GM19035 (cell line): ENCODE measurements around the gene COA8.
"Not testable (repeated sequence)": the region's sequence is repeated elsewhere in the genome, so short reads cannot be mapped to it uniquely, and the experiment has no call there.

Experiments
- ATAC-seq: cut with Tn5 transposase; IDR thresholded peaks from one replicate; pipeline ENCODE4 v1.9.1; 2021; ENCODE audit not compliant: unreplicated experiment

Gene COA8

DNA sequence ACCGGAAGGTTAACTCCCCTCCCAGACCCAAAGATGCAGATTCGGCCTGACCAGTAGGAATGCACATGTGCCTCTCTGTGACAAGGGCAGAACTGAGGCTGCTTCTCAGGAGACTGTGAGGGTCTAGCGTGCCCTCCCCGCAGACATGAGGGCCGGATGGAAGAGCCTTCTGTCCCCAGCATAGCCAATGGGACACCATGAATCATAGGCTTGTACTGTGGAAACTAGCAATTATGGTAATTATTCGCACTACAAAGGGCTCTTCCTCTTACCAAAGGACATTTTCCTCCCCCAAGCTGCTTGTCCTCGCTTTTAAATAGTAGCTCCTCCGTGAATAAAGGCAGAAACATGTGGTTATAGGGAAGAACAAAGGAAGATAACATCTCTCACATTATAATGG is 6.2 kb downstream of the COA8 start:
- ATAC-seq = no peak

- no peak for ATAC-seq
These were observed 6.6 kb downstream of the COA8 start for GRCh38 chr14:103569408-103569807.

GRCh38 chr14:103574104-103574503 is 11.3 kb downstream of the COA8 start:
- ATAC-seq = no peak

- no peak for ATAC-seq
These were observed 12.0 kb downstream of the COA8 start for GRCh38 chr14:103574707-103575285.

DNA sequence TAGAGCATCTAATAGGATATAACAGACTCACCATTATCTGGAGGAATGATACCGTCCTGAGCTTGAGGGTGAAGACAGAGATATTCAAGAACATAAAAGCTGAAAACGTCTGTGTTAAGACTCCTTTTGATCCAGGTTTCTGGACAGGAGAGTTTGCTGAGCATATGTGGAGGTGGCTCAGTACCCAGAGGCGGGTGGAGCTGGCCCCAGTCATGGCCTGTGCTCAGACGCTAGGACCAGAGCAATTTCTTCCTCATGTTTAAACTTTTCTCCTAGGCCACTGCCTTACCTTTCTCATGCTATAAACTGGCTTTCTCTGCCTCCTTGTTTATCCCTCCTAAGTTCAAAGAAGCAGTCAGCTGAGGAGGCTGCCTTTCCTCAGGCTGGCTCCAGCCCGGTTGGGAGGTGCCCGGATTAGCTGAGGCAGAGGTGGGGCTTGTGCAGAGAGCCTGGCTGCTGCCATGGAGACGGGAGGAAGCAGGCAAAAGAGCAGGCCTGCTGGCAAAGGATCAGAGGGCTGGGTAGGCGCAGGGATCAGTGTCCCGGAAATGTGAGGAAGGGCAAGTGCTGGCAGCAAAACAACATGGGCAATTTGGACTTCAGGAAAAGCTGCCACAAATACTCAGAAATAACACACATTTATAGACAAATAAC is 13.7 kb downstream of the COA8 start:
- ATAC-seq = no peak

DNA sequence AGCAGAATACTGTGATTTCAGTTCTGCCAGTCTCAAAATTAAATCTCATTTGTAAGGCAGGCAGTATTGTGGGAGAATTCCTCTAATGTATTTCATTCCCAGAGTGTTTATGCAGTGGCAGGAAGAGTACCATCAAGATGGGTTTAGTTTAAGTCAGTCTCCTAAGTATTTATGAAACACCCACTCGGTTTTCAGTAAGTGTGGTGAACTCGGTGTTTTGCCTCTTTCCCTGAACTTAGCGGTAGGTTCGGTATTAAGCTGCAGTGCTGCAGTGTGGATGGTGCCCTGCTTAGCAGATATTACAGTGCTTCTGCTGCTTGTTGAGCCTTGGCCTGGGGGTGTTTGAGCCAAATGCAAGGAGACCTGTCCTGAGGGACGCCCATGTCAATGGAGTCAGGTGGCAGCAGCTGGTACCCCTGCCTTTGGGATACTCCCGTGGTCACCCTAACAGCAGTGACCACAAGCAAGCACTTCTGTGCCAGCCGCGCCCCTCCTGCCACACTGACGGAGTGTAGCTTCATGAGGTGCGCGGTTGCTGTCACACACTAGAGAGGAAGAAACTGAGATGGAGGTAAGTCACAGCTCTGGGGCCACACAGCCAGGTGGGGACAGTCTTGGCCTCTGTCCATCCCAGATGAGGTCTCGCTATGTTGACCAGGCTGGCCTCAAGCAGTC is 15.8 kb downstream of the COA8 start:
- no peak for ATAC-seq

DNA sequence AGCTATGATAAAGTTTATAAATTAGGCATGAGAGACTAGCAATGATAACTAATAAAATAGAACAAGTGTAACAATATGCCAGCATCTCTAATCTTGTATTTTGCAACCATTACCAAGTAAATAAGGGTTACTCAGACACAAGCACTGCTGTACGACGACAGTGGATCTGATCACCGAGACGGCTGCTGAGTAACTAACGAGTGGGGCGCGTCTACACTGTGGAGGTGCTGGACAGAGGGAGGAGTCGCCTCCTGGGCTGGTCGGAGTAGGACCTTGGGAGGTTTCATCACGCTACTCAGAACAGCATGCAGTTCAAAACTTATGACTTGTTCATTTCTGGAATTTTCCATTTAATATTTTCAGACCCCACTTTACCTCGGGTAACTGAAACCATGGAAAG is 18.4 kb downstream of the COA8 start:
- no peak for ATAC-seq

DNA sequence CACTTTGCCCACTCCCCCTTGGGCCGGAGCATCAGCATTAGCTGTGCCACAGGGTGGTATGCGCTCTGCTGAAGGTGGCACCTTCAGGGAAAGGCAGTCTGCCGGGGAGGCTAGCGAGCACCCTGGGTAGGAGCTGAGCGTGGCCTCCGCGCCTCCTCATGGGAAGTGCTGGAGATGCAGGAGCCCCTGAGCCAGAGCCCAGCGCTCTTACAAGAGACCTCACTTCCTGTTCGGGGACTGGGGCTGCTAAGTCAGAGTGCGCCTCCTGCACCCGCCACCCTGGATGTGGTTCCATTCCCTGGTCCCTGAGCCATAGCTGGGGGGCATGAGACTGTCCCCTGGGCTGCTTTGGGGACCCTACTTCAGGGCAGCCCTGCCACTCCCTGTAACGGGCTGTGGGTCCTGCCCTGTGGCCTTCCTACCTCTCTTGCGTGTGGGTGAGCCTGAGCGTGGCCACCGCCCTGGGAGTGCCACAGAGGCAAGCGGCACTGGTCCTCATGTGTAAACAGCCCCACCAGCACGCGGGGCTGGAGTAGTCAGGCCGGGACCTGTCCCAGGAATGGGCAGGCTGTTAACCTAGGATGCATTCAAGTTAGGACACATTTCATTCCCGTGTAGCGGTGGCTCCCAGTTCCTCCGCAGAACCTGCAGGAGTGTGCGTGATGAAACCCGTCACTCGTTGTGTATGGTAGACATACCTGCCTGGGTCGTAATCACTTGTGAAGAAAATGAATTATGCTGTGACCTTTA is 19.4 kb downstream of the COA8 start:
- ATAC-seq = no peak

GRCh38 chr14:103584326-103584915 is 21.7 kb downstream of the COA8 start:
- no peak for ATAC-seq

GRCh38 chr14:103593577-103593976 is 30.8 kb downstream of the COA8 start:
- peak; percentile 91 for ATAC-seq

GRCh38 chr14:103594265-103594664 is 31.5 kb downstream of the COA8 start:
- ATAC-seq = no peak

GRCh38 chr14:103597623-103598377 is 35.0 kb downstream of the COA8 start:
- ATAC-seq = no peak

DNA sequence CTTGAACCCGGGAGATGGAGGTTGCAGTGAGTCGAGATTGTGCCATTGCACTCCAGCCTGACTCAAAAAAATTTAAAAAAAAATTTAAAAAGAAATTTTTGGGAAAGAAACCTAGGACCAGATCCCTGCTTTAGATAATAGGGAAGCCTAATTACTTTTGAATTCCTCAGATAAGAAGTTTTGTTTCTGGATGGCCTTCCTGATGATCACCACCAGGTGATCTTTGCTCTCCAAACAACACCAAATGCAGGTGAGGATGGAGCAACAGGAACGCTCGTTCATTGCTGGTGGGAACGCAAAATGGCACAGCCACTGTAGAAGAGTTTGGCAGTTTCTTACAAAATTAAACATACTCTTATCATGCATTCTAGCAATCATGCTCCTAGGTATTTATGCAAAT is 37.7 kb downstream of the COA8 start:
- no peak for ATAC-seq

- no peak for ATAC-seq
These were observed 41.9 kb downstream of the COA8 start for GRCh38 chr14:103604620-103605019.

DNA sequence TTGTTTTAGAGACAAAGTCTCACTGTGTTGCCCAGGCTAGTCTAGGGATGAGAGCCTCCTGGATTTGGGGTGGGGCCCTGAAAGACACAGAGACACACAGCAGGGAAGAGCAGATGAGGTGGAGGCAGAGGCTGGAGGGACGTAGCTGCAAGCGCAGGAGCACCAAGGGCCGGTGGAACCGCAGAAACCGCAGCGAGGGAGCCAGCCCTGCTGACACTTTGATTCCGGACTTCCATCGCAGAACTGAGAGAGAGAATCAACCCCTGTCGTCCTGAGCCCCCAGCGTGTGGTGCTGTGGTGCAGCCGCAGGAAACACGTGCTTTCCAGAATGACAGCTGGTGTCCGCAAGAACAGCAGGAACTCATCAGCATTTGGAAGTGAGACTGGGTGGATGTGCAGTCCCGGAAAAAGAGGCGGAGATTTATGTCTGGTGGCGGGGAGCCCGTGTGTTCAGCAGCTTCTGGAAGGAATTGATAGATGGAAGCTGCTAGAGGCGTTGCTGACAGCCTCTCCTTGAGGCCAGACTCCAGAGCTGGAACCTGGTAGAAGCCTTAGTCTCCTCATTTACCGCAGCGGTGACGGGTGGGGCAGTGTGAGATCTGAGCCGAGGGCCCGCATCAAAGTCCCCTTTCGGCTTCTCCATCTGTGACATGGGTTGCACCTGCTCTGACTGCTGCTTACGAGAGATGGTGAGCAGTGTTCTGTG is 44.4 kb downstream of the COA8 start:
- peak; percentile 77 for ATAC-seq

GRCh38 chr14:103607822-103608221 is 45.1 kb downstream of the COA8 start:
- ATAC-seq = no peak

GRCh38 chr14:103609081-103609480 is 46.3 kb downstream of the COA8 start:
- ATAC-seq = not testable (repeated sequence)

DNA sequence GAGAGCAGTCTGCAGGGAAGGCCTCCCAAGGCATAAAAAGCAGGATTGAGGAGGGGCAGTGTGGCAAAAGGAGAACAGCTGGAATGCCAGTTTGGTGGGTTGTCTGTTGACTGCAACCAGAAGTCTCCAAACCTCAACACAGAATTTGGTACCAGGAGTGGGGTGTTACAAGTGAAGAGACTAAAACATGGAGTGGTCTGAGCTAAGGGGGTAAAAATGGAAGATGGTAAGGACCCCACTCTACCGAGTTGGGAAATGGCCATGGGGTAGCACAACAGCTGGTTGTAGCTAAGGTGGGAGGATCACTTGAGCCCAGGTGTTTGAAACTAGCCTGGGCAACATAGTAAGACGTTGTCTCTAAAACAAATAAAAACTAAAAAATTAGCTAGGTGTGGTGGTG is 48.5 kb downstream of the COA8 start:
- ATAC-seq = no peak

DNA sequence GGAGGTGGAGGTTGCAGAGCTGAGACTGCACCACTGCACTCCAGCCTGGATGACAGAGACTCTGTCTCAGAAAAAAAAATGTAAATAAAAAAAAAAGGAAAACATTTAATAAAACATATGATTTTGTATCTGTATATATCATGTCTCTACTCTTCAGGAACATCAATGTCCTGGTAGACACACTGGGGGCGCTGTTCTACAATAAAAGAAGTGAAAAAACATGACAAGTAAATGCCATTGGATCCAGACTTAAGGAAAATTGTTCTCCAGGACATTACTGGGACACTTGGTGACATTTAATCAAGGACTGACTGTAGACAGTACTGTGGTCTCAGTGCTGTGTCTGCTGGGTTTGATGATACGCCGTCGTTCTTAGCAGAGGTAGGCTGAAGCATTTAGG is 50.8 kb downstream of the COA8 start:
- no peak for ATAC-seq

- ATAC-seq = no peak
These were observed 54.0 kb downstream of the COA8 start for GRCh38 chr14:103616635-103617300.
